ENCODE data around the gene MYO5A. TPM values are rescaled to one million over a fixed set of nuclear protein-coding genes. Genes with fewer than 3 reads are reported as not detected.

Gene MYO5A
- total RNA-seq, 1 experiment from 2014 or later = 21.8 TPM

DNA sequence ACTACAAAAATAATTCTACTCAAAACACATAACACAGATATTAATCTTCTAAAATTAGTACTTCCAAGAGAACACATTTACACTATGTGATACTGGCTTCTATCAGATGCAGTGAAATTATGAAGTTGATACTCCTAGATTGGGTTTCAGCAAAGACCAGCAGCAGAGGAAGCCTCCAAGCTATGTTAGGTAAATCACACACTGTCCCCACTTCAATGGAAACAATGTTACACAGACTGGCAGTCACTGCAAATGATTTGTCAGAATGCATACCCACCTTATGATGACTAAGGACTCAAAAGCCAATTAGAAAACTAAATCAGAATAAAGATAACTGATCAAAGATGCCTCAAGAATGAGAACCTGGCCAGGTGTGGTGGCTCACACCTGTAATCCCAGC, 143.0 kb downstream of the MYO5A start:
- no peaks in the 10 kb centered on the region for H3K79me1 ChIP-seq (ENCODE audit: insufficient read depth, low read depth, low read length, poor library complexity, severe bottlenecking)
- H3K23me2 ChIP-seq (ENCODE audit: insufficient read length, low read depth, low read length, poor library complexity, severe bottlenecking) = no peaks in the 10 kb centered on the region
- no peak overlapping the region for H3K4ac ChIP-seq (ENCODE audit: low read depth, low read length)

More for the DNA sequence above, 143.0 kb downstream of the MYO5A start:
- H2BK5ac ChIP-seq (ENCODE audit: insufficient read length, low read length) = no peak overlapping the region
- H3K9ac ChIP-seq (ENCODE audit: extremely low read depth, insufficient read length, low read length) = no peak overlapping the region
- H3K18ac ChIP-seq (ENCODE audit: insufficient read length, low read depth, low read length) = no peak overlapping the region
- no peak overlapping the region for H3K23ac ChIP-seq (ENCODE audit: insufficient read length, low read depth, low read length)
- TF ChIP-seq, protein P1, sequence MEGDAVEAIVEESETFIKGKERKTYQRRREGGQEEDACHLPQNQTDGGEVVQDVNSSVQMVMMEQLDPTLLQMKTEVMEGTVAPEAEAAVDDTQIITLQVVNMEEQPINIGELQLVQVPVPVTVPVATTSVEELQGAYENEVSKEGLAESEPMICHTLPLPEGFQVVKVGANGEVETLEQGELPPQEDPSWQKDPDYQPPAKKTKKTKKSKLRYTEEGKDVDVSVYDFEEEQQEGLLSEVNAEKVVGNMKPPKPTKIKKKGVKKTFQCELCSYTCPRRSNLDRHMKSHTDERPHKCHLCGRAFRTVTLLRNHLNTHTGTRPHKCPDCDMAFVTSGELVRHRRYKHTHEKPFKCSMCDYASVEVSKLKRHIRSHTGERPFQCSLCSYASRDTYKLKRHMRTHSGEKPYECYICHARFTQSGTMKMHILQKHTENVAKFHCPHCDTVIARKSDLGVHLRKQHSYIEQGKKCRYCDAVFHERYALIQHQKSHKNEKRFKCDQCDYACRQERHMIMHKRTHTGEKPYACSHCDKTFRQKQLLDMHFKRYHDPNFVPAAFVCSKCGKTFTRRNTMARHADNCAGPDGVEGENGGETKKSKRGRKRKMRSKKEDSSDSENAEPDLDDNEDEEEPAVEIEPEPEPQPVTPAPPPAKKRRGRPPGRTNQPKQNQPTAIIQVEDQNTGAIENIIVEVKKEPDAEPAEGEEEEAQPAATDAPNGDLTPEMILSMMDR (conservative IDR thresholded peaks at IDR 0.05) = no peak
- H3K14ac ChIP-seq (ENCODE audit: insufficient read depth, low read length) = no peak overlapping the region
- H3K27me3 ChIP-seq (ENCODE audit: insufficient read depth, low read length) = no peaks in the 10 kb centered on the region
- no peak overlapping the region for H3K27ac ChIP-seq (ENCODE audit: insufficient read length, low read depth, low read length)
- no peak overlapping the region for H2AFZ ChIP-seq (ENCODE audit: low read length)
- no peaks in the 10 kb centered on the region for H3K9me3 ChIP-seq (ENCODE audit: control insufficient read depth, low read depth, low read length)
- Mint-ChIP-seq H3K4me3 (no peak overlapping the region), H3K4me1 (peaks cover 0 to 3% of the 10 kb centered on the region in 2 experiments; a peak in 2 of 4 replicates), H3K27me3 (ENCODE audit: low read depth) (no peaks in the 10 kb centered on the region), H3K27ac (no peak overlapping the region; a peak in 1 of 7 replicates), H3K9me3 (no peaks in the 10 kb centered on the region), H3K36me3 (ENCODE audit: insufficient read depth in 1 of 3, low read depth in 3 of 3) (peaks cover 5 to 17% (median 12%) of the 10 kb centered on the region in 3 experiments; a peak in 6 of 7 replicates)
- H2BK12ac ChIP-seq (ENCODE audit: insufficient read length, low read depth, low read length) = no peak overlapping the region
- H4K91ac ChIP-seq (ENCODE audit: insufficient read length, low read depth, low read length) = no peak overlapping the region
- H2AK5ac ChIP-seq (ENCODE audit: insufficient read length, low read length) = no peak overlapping the region
- no peaks in the 10 kb centered on the region for H3K4me1 ChIP-seq (ENCODE audit: insufficient read depth, low read length)
- no peak overlapping the region for H4K8ac ChIP-seq (replicated peaks; ENCODE audit: insufficient read length, low read depth, low read length)
- no peak for DNase-seq
- no peak overlapping the region for H3K4me2 ChIP-seq (ENCODE audit: insufficient read depth, insufficient read length, low read length)
- no peak overlapping the region for H2BK15ac ChIP-seq (ENCODE audit: low read depth, low read length)
- H2BK120ac ChIP-seq (ENCODE audit: low read depth, low read length, poor library complexity, severe bottlenecking) = no peak overlapping the region
- H4K20me1 ChIP-seq (ENCODE audit: control insufficient read depth, insufficient read depth, insufficient read length) = no peaks in the 10 kb centered on the region
- H2BK20ac ChIP-seq (ENCODE audit: low read depth, low read length, poor library complexity, severe bottlenecking) = no peak overlapping the region
- H3T11ph ChIP-seq (ENCODE audit: low read length) = no peak overlapping the region
- no peak overlapping the region for H3K56ac ChIP-seq (ENCODE audit: insufficient read length, low read depth, low read length)
- H4K5ac ChIP-seq (ENCODE audit: insufficient read length, low read depth, low read length) = no peak overlapping the region
- no peaks in the 10 kb centered on the region for H3K79me2 ChIP-seq (ENCODE audit: insufficient read depth, low read length)
